ENCODE measurements around the gene GYPA. TPM values are rescaled to one million over a fixed set of nuclear protein-coding genes. Genes with fewer than 3 reads are reported as not detected.

GYPA gene
- total and polyA plus RNA-seq, 10 of the 15 experiments (the other 5 are each of a cell fraction or from before 2014, with no cell fraction given): not detected

DNA sequence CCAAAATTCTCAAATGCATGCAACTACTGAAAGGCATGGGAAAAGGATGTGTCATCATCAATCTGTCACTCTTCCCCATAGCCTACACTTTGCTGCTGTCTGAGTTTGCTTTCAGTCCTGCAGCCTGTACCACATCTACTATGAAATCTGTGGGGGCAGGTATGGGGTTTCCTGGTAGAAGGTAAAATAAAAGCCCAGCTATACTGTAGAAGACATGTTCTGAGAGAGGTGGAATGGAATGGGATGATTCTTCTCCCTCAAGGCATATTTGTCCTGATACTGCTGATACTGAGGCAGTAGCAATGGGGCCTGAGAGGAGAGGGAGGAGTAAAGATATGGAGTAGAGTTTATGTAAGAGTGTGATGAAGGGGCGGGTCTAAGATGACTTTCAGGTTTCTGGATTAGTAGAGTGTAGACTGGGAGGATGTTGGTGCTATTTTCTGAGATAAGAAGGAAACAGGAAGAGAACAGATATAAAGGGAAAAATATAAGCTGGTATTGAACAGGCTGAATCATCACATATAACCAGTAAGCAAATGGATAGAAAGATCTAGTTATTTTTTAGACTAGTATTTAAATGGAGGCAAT is 38.7 kb upstream of the GYPA start:
- Histone ChIP-seq H3K36me3 (ENCODE audit: control insufficient read depth in 2 of 2, insufficient read depth in 2 of 2, low read length in 1 of 2) (no peaks in the 10 kb centered on the region), H4K20me1 (ENCODE audit: control insufficient read depth, insufficient read depth) (no peaks in the 10 kb centered on the region), H3K9me3 (replicated peaks; ENCODE audit: control insufficient read depth, insufficient read depth, low read length) (no peaks in the 10 kb centered on the region), H3K27me3 (replicated peaks in 1 of 2; ENCODE audit: control insufficient read depth in 2 of 2, insufficient read depth in 2 of 2, low read length in 1 of 2) (no peaks in the 10 kb centered on the region), H3K9ac (ENCODE audit: control insufficient read depth, insufficient read depth, low read length) (no peak overlapping the region), H3K4me2 (ENCODE audit: control insufficient read depth, insufficient read depth) (no peak overlapping the region), H3K4me3 (no peak overlapping the region), H2AFZ (ENCODE audit: control insufficient read depth, low read depth, low read length) (no peak overlapping the region), H3K27ac (ENCODE audit: control insufficient read depth, insufficient read depth) (no peak overlapping the region), H3K79me2 (ENCODE audit: control insufficient read depth, insufficient read depth, low read length) (no peaks in the 10 kb centered on the region), H3K4me1 (ENCODE audit: control insufficient read depth, insufficient read depth, low read length) (no peaks in the 10 kb centered on the region)
- intact Hi-C loops (cut with micrococcal nuclease; ENCODE audit: unreplicated experiment) (loop anchor here (10.0 kb wide), 3 partner anchors 576 to 1056 kb away; no protein-coding TSS in a partner anchor), in situ Hi-C loops (cut with MboI) (loop anchor here (5.0 to 25.0 kb wide), 3 partner anchors 606 to 1433 kb away; partner anchors contain the start of gene MMAA)
- WGBS (ENCODE audit: insufficient coverage, insufficient replicate concordance, low lambda C conversion rate, missing lambda C conversion rate): 0% methylated on average over 1 of the region's 1 CpG
- ChIA-PET CTCF (interaction anchor here (1.5 kb wide), 1 partner anchor 882 kb away, joined by 4 read pairs; no protein-coding TSS in a partner anchor), RAD21 (ENCODE audit: unreplicated experiment) (no interaction called here), POLR2A (no interaction called here), SMC1A (ENCODE audit: uncharacterized antibody, unreplicated experiment) (interaction anchor here (0.9 to 3.0 kb wide), 2 partner anchors 575 to 883 kb away, joined by 3 to 10 read pairs; no protein-coding TSS in a partner anchor)
- no peak for ATAC-seq
- no peak for FAIRE-seq
- TF ChIP-seq NFYA (IDR thresholded peaks at IDR 0.05; ENCODE audit: borderline replicate concordance, low read depth, low read length): no peak
- TF ChIP-seq TCF7 (IDR thresholded peaks at IDR 0.05; ENCODE audit: borderline replicate concordance): no peak
- TF ChIP-seq ESRRA (IDR thresholded peaks at IDR 0.05; ENCODE audit: low read length): no peak
- no peak for TF ChIP-seq CHD4 (IDR thresholded peaks at IDR 0.05)
- no peak for TF ChIP-seq RAD21 (IDR thresholded peaks at IDR 0.05; ENCODE audit: insufficient read depth, low read depth, low read length)
- TF ChIP-seq IKZF1 (conservative IDR thresholded peaks at IDR 0.05): no peak
- TF ChIP-seq RCOR1 (conservative IDR thresholded peaks at IDR 0.05; ENCODE audit: low read depth, low read length): no peak
- TF ChIP-seq ZNF384 (IDR thresholded peaks at IDR 0.05; ENCODE audit: borderline replicate concordance, low read depth, low read length): no peak
- TF ChIP-seq NR2F1 (conservative IDR thresholded peaks at IDR 0.05): no peak
- TF ChIP-seq ZNF24 (IDR thresholded peaks at IDR 0.05): no peak
- TF ChIP-seq, protein P1, sequence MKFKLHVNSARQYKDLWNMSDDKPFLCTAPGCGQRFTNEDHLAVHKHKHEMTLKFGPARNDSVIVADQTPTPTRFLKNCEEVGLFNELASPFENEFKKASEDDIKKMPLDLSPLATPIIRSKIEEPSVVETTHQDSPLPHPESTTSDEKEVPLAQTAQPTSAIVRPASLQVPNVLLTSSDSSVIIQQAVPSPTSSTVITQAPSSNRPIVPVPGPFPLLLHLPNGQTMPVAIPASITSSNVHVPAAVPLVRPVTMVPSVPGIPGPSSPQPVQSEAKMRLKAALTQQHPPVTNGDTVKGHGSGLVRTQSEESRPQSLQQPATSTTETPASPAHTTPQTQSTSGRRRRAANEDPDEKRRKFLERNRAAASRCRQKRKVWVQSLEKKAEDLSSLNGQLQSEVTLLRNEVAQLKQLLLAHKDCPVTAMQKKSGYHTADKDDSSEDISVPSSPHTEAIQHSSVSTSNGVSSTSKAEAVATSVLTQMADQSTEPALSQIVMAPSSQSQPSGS (IDR thresholded peaks at IDR 0.05; ENCODE audit: low read length): no peak
- no peak for DNase-seq (ENCODE audit: low read depth, low spot score)
- BruUV-seq (replicated peaks): no TSS peak
